ENCODE results near the gene BBX.
"Not testable (repeated sequence)": the region's sequence is repeated elsewhere in the genome, so short reads cannot be mapped to it uniquely, and the experiment has no call there.

Gene BBX

DNA sequence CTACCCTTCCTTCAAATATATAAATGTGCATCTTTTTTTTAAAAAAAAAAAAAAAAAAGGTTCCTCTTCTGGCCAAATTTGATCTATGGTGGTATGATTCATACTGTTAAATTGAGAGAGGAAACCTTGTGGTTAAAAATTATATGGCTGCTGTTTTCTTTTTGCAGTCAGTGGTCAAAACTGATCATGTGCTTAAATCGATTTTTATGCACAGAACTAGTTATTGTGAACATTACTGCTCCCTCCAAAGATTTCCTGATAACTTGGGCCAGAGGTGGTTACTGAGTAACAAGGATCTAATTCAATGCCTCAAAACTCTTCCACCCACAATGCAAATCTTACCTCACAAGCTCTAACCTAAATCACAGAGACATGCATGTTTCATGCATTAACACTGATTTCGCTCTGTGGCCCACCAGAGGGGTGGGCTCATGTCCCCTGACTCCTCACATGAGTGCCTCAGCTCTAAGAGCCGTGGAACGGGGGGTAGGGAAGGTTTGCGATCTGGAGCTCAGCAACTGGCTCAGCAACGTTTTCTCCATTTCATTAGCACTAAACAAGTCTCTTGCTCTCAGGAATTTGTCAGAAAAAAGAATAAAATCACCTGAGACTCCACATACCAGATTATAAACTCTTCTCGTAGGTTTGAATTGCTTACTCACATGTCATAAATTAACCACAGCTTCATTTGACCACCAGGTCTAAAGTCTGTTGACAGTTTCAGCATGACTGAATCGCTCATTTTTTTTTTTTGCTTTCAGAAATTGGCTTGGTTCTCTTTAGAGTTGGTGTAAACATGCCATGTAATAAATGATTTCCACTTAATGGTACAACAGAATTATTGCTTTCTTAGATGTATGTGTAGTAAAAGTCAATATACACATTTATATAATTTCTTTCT, 287.7 kb downstream of the BBX start:
- no peak for DNase-seq

DNA sequence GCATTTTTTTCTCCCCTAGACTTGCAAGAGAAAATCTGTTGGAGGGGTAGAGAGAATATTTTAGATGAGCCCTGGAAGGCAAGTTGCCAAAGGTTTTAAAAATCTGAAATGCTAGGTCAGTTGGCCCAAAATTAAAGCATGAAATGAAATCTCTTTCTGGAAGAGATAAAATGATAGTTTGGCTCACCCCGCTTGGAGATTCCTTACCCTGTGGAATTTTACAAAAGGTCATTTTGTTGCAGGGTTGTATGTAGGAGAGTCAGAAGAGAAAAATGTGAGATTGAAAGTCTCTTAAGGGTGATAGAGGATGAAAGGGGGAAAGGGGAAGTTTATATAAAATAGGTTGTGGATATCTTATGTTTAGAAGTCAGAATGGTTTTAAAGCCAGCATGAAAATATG, 290.3 kb downstream of the BBX start:
- no peak for DNase-seq

DNA sequence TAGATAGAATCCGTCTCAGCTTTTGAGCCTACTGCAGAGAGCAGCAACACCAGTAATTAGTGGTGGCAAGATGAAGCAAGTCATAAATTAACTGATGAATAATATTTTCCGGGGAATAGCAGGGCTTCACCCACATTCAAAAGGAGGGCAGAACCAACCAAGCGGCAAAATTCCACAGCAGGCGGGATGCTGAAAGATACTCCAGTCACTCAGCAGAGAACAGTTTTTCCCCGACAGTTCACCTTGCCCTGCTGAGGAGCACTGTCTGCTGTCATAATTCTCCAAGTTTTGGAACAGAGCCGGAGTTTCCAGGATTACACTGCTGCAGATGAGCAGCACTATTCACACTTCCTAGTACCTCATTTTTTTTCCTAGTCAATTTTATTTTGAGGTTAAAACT, 293.3 kb downstream of the BBX start:
- DNase-seq, result no peak

DNA sequence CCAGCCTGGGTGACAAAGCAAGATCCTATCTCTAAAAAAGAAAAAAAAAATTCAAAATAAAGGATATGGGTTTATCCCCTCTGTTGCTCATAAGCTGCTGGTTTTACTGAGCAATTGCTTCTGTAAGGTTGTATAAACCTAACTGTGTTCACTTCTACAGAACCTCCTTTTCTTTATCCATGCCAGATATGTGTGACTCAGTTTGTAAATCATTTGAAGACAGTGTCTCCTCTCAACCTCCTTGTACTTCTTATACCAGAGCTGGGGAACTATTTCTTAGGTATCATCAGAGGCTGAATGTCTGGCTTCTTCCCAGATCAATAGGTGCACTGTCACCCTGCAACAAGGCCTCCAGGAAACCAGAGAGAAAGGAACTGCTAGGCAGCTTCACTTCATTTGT, 294.3 kb downstream of the BBX start:
- no peak for DNase-seq

DNA sequence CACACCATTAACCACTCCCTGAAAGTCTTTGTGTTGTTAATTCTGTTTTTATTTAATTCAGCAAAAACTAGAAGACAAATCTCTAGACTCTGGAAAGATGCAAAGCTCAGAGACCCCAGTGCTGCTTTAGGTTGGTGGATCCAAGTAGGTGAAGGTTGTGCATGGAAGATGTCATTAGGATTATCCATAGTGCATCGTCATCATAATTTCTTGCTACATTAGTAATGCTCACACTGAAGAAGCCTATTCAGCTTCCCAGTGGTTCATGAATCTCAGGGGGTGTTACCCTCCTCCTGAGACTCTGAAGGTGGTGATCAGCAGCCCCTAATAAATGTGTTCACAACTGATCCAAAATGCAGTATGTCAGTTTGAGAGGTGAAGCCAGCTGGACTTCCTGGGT, 295.3 kb downstream of the BBX start:
- DNase-seq, result no peak

DNA sequence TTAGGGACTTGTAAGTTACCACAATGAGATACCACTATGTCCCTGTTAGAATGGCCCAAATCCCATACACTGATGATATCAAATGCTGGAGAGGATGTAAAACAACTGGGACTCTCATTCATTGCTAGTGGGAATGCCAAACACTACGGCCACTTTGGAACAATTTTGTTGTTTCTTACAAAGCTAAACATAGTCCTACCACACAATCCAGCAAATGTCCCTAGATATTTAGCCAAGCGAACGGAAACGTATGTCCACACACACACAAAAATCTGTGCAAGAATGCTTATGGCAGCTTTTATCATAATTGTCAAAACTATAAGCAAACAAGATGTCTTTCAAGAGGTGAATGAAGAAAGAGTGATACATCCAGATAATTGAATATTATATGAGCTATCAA, 296.9 kb downstream of the BBX start:
- no peak for DNase-seq

DNA sequence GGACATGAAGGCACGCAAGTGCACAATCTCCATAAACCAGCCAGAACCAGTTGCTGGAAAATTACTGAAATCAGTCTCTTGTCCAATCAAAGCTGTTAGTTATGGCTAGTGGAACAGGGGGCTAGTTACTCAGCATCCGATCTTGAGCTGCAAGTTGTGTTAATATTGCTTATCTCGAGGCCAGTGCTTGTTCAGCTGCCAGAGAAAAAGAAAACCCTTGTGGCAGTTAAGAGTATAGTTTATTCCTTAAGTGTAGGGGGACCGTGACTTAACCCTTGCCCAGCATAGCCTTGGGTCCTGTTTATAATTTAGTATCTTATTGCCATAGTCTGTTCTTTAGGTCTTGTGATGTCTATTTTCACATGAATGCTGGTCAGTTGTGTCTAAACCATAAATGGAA, 299.5 kb downstream of the BBX start:
- no peak for DNase-seq

DNA sequence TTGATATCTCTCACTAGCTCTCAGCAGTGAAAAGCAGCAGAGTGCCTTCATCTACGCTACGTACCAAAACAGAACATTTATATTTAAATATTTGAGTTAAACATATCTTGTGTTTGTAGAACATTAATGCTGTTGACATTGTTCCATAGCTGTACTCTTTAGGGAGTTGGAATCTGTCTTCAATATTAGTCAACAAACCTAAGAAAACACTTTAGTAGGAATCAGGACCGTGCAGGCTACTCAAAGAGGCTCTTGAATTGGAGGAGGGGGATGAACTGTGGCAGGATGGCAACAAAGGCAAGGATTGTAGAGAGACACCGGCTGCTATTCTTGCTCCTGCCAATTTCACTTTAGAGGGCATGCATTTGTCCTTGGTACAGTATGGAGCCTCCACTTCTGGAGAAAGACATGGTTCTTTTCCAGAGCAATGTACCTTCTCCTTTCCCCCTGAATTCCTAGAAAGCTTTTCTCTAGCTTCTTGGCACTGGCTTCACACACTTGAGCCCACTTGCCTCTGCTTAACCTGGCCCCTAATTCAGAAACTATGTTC, 302.1 kb downstream of the BBX start:
- no peak for DNase-seq

DNA sequence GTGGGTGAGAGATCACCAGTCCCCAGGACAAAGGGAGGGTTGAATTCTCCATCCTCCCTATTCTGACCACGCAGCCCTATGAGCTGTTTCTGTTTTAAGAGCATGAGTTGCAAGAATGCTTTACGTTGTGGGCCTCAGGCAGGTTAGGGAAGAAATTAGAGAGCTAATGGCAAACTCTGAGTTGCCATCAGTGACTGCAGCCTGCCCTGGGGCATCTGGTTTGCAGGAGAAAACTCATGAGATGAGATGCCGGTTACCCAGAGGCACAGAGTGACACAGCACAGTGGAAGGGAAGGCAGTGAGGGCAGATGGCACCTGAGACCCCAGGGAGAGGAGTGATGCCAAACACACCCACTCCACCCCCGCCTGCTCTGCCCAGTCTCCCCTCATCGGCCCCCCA, 302.8 kb downstream of the BBX start:
- no peak for DNase-seq

DNA sequence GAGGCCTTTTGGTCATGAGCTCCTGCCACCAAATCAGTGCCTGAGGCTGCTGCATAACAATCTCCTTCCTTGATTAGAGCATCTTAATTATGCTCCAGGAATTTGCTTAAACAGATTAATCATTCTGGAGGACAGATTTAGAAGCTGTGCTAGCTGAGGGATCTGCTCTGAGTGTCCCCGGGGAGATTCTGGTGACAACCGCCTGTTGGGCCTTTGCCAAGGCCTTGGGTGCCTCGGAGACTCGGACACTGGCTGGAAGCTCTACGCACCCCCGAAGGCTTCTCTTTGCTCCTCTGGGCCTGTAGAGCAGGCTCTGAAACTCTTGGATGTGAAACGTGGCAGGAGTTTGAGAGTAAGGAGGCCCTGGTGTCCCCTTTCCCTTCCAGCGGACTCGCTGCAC, 304.0 kb downstream of the BBX start:
- DNase-seq, result no peak

DNA sequence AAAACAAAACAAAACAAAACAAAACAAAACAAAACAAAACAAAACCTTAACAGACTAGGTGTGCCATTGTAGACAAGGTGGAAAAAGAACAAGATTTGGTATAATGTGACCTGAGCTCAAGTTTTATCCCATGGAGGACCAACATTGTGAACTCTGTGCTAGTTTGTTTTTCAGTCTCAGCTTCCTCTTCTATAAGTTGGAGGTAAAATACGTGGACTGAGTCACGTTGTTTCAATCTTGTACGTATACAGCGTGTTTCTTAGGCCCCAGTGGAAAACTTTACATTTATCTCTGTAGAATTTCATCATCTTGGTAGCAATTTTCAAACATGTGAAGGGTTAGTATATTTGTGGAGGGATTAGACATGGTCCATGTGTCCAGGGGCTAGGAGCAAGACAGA, 306.4 kb downstream of the BBX start:
- no peak for DNase-seq

DNA sequence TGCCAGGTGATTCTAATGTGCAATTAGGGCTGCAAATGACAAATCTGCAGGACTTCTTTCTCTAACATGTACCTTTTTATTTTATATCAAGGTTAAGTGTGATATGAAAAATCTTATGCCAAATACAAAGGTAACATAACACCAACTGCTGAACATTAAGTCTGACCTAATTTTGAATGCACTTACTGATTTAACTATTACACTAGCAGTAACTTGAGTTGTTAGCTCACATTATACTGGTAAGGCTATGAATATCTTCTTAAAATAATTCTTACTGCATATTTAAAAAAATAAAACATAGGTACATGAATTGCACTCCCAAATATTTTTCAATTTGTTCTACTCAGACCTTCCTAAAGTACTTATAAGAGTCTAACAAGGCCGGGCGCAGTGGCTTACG, 308.8 kb downstream of the BBX start:
- no peak for DNase-seq

DNA sequence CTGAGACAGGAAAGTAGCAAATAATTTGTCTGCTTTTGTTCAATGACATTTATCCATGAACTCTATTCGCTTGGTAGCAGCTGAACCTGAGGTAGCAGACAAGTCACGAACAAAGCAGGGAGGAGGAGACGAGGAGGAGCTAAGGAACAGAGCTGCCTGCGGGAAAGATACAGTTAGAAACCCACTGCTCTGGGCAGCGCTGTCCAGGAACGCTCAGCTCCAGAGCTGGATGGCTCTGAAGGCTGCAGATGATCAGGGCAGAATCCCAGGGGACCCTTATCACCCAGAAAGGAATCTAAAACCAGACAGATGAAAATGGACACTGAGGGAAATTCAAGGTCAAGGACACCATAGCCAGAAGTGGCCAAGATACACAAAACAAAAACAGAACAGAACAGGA, 310.3 kb downstream of the BBX start:
- no peak for DNase-seq

DNA sequence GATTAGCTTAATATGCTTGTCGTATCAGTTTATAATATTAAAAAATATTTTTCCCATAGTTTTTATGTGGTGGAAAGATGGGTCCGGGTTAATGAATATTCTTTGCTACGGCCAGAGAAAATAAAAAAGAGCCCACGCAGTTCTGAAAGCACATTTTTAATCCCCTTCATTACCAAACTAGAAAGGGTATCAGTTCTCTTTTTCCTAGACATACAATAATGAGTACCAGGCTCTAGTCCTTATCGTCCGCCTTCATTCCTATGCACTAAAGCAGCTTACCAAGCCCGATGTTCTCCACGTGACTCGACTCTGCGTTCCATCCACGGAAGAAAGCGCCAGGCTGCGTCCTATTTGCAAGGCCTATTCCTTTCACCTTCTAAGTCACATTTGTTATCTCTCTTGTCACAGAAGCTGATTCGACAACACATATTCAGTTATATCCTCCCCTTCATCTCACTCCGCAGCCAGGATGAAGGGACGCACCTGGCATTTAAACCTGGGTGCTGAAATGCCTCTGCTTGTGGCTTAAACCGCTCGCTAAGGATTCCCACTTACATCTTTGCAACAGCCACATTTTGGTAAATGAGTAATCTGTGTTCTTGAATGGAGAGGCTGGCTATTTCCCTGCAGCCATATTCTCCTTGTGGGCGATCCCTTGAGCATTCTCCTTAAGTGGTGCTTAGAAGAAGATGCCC, 311.1 kb downstream of the BBX start:
- no peak for DNase-seq

DNA sequence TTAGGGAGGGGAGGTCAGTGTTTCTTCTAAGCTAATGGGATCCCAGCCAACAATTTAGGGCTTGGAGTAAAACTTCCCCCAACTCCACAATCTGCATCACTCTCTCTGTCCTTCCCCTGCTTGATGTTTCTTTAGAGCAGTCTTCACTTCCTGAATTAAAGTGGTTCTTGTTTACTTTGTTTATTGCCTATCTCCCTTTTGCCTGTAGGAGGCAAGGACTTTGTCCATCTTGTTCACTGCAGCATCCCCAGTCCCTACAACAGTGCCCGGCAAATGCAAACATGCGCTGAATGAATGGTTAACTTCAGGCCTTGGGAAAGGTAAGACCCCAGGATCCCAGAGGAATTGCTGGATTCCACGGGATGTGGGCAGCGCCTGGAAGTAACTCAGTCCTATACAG, 312.2 kb downstream of the BBX start:
- DNase-seq, result not testable (repeated sequence)

DNA sequence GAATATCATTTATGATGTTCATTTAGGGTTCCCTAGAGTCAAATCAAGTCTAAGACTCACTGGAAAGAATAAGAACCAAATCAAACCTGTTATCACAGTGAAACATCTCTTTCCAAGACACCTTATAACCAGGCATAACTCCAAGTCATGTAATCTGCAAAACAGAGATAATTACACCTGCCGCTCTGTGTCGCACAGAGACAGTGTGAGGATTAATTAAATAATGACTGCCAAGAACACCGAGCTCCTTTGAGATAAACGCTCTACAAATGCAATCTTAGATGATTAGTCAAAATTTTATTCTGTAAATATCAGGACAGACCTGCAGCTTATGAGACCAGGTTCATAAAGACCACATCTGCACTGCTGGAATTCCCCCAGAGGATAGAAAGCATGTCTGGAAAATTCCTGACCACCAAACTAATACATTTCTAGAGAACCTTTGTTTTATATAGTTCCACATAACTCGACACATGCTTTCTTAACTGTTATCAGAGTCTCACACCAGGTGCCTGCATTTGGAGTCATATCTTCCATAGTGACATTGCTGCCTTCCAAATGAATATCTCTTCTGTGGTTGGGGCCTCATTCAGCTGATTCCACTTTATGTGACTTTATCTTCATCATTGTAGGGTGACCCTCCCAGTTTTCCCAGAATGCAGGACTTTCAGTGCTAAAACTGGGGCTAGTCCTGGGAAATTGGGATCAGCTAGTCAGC, 315.3 kb downstream of the BBX start:
- no peak for DNase-seq

DNA sequence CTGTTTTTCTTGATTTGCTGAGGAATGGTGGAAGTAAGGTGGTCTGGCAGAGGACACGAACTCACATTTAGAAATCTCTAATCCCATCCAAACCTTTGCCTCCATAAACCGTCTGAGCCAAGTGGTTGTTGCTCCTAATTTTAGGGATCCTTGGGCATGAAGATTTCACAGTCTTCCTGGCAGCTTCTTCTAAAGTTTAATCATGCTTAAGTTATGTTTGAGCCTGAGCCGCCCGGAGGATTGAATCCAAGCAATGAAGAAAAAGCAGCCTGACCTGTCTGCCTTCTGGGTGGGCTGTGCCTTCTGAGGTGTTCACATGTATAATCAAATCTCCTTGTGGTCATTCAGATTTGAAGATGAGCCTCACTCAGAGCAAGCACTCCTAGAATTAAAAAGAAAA, 319.1 kb downstream of the BBX start:
- DNase-seq, result no peak

DNA sequence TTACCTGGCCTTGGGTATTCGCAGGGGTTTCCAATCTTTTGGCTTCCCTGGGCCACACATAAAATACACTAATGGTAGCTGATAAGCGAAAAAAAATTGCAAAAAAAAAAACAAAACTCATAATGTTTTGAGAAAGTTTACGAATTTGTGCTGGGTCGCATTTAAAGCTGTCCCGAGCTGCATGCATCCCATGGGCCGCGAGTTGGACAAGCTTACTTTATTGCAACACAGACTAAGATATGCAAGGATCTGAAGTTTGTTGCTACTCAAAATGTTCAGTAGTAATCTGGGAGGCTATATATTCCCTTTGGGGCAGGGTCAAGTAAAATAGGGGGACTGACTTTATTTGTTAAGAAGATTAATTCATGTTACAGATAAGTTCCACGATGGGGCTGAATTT, 320.2 kb downstream of the BBX start:
- DNase-seq, result no peak

DNA sequence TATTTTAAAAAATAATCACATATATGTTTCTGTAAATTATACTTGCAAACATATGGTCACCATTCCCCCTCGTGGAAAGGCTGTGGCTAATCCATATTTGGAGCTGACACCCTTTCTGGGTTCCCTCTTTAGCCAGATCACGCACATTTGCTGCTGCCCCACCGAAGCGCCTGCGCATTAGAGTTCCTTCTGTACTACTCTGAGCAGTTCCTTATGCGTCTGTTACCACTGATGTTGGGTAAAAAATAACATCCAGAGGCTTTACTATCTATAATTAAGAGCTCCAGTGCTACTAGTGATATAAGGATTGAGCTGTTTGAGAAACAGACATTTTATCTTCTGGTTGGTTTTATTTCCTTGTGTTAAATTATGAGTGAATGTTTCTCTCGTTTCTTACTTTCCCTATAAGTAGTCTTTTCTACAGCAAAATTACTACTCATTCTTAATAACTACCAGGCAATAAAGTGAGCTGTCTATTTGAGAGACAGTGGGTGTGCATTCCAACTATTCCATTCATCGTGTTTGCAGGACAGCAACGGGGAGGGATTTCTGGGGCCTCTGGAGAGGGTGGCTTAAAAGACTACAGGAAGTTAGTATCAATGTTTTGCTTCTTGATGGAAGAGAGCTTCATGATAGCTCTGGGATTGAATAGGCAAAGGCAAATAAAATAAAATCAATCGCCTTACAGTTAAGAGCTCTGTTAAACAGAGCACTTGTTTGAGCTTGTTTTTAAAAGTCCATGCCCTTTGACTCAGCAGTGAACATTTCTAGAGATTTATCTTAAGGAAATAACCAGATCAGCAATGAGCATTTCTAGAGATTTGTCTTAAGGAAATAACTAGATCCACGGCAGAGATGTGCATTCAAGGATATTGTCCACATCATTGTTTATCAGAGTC, 322.9 kb downstream of the BBX start:
- no peak for DNase-seq

DNA sequence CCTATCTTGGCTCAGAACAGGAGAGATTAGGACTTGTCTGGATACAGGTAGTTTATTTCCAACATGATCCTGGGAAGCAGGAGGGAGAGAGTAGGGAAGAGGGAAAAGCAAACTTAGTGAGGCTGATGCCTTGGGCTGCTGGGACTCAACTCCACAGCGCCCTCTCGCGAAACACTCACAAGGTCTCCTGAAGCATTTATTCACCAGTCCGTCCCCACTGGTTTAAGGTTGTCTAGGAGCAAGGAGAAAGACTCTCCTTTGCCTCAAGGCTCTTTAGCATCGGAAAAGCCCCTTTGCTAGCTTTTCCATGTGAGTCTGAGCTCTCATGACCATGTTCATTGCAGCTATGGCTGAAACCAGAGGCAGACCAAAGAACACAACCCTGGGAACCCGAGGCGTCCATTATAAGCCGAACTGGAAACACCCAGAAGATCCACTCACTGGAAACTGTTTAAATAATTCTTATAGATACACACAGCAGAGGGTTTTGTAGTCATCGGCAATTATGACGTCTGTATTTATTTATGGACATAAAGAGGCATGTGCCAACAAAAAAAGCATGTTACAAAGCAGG, 323.6 kb downstream of the BBX start:
- peak; percentile 18 for DNase-seq

DNA sequence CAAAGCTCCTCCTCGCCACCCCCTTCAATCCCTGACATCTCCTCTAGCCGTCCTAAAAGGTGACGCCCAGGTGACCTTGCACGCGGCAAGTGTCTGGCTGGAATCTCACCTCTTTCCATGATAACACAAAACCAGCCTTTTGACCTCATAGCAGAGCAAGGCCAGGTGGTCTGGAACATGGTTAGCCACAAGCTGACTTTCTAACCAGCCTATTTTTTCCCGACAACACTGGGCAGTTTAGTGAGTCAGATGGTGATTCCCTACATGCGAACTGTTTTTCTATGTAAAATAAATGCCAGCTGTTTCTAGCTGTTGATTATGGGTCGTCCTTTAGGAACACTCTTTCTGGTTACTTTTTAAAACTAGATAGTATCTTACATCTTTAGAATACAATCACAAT, 325.0 kb downstream of the BBX start:
- DNase-seq, result no peak

DNA sequence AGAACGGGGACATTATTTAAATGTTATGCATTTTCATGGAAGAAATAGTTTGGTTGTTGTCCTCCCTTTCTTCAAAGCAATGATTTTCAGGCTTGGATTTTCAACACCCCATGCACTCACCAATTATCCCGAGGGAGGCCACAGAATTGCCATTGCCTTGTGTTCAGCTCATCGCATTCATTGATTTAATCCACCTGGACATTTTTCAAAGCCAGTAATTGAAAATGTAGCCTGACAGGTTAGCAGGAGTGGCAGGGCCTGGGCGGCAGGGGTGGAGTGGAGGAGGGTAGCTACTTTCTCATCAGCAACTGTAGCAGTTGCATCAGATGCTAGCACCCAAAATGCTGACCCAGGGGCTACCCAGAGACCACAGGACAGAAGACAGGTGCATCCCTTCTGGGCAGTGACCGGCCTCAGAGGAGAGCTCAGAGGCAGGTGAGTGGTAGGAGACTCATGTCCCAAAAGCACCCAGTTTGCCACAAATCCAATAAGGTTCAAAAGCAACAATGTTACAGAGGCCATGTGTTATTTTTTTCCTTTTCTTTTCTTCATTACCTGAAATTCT, 325.7 kb downstream of the BBX start:
- DNase-seq, result no peak
